Measurements from ENCODE around the gene KIF3B. TPM values are rescaled to one million over a fixed set of nuclear protein-coding genes. Genes with fewer than 3 reads are reported as not detected.

KIF3B gene
- total and polyA plus RNA-seq, 2 of the 13 experiments (the other 11 are each of a cell fraction or from before 2014, with no cell fraction given) = 23.6 to 28.8 TPM

GRCh38 chr20:32263398-32263954 is 14.0 kb upstream of the KIF3B start (continued):
- no peak for TF ChIP-seq RARG (CRISPR knock-in tag; IDR thresholded peaks at IDR 0.05; ENCODE audit: low read depth)
- TF ChIP-seq NCOR1 (IDR thresholded peaks at IDR 0.05; ENCODE audit: borderline replicate concordance, low read length) = no peak
- TF ChIP-seq ATRX (CRISPR knock-in tag; IDR thresholded peaks at IDR 0.05; ENCODE audit: borderline replicate concordance) = no peak
- peak; percentile 84 for TF ChIP-seq FOXK1 (CRISPR knock-in tag; IDR thresholded peaks at IDR 0.05; ENCODE audit: borderline replicate concordance, low read depth)
- no peak for TF ChIP-seq ZFP1 (CRISPR knock-in tag; IDR thresholded peaks at IDR 0.05)
- TF ChIP-seq NFYC (CRISPR knock-in tag; IDR thresholded peaks at IDR 0.05) = no peak
- 0 out of 2 replicates have a peak, but pooled peaks have one; percentile 16 for TF ChIP-seq TP53 (CRISPR knock-in tag; conservative IDR thresholded peaks at IDR 0.05)
- peak; percentile 61 for TF ChIP-seq HMG20A (CRISPR knock-in tag; IDR thresholded peaks at IDR 0.05; ENCODE audit: borderline replicate concordance)
- no peak for TF ChIP-seq BCL3 (CRISPR knock-in tag; IDR thresholded peaks at IDR 0.05)
- no peak for TF ChIP-seq ZNF446 (CRISPR knock-in tag; IDR thresholded peaks at IDR 0.05)
- no peak for TF ChIP-seq GLI4 (CRISPR knock-in tag; IDR thresholded peaks at IDR 0.05; ENCODE audit: borderline replicate concordance)
- no peak for TF ChIP-seq TEAD2 (CRISPR knock-in tag; IDR thresholded peaks at IDR 0.05)
- no peak for TF ChIP-seq POLR2AphosphoS5 (IDR thresholded peaks at IDR 0.05; ENCODE audit: low read depth, low read length)
- no peak for TF ChIP-seq U2AF2 (IDR thresholded peaks at IDR 0.05; ENCODE audit: low read depth, low read length)
- TF ChIP-seq GATAD1 (CRISPR knock-in tag; IDR thresholded peaks at IDR 0.05) = peak; percentile 16; the same call in 1 of the 2 replicates
- TF ChIP-seq MEF2D (CRISPR knock-in tag; IDR thresholded peaks at IDR 0.05) = 0 out of 2 replicates have a peak, but pooled peaks have one; percentile 22
- peak; percentile 68; the same call in 1 of the 2 replicates for TF ChIP-seq SIX1 (CRISPR knock-in tag; IDR thresholded peaks at IDR 0.05; ENCODE audit: borderline replicate concordance)
- no peak for TF ChIP-seq ZHX2 (IDR thresholded peaks at IDR 0.05; ENCODE audit: low read depth)
- TF ChIP-seq ZHX2 (CRISPR knock-in tag; IDR thresholded peaks at IDR 0.05; ENCODE audit: borderline replicate concordance) = no peak
- peak; percentile 79 for TF ChIP-seq ARID5B (CRISPR knock-in tag; IDR thresholded peaks at IDR 0.05)
- no peak for TF ChIP-seq YEATS2 (CRISPR knock-in tag; IDR thresholded peaks at IDR 0.05; ENCODE audit: borderline replicate concordance)
